HL-60 (cell line): ENCODE data around the gene YWHAG.

ENCODE experiments used
- GABPA ChIP-seq: IDR thresholded peaks from 2 replicates; pipeline ENCODE4 v1.6.1; 2012; ENCODE audit warnings: low read depth
- POLR2AphosphoS5 ChIP-seq: IDR thresholded peaks from 2 replicates; pipeline ENCODE4 v1.6.1; 2012; ENCODE audit warnings: low read depth
- SPI1 ChIP-seq: IDR thresholded peaks from 2 replicates; pipeline ENCODE4 v1.6.1; 2012; ENCODE audit warnings: low read depth, mild to moderate bottlenecking, borderline replicate concordance
- TF ChIP-seq, protein P1 (sequence below): IDR thresholded peaks from one replicate; pipeline ENCODE4 v1.5.1; 2011; ENCODE audit warnings: low read length, control low read depth, inconsistent platforms; ENCODE audit not compliant: insufficient read depth
- TF ChIP-seq, protein P2 (sequence below): IDR thresholded peaks from 2 replicates; pipeline ENCODE4 v1.6.1; 2012; ENCODE audit warnings: low read depth; ENCODE audit not compliant: insufficient replicate concordance

DNA sequence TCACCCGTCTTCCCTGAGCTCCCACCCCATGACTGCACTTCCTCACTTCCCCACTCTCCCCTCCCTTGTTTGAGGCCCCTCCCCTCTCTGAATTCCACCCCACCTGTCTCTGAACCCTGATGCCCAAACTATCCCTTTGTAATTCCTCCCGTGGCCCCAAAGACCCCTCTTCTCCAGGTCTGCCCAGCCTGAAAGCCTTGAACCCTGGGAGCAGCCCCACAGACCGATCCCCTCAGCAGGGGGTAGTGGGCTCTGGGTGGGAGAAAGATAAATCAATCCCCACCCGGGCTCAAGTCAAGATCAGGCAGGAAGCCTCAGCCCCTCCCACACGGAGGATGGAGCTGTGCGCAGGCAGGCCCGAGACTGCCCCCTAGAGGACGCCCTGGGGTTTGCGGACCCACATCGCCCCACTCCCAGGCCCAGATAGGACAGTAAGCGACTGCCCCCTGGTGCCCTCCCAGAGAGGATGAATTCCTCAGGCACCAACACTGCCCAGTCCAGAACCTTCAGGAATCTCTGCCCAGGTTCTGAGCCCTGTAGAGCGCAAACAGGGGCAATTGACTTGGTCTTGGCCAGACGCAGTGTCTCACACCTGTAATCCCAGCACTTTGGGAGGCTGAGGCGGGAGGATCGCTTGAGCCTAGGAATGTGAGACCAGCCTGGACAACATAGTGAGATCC lies 44.6 kb downstream of the YWHAG start:
- TF ChIP-seq, protein P1, sequence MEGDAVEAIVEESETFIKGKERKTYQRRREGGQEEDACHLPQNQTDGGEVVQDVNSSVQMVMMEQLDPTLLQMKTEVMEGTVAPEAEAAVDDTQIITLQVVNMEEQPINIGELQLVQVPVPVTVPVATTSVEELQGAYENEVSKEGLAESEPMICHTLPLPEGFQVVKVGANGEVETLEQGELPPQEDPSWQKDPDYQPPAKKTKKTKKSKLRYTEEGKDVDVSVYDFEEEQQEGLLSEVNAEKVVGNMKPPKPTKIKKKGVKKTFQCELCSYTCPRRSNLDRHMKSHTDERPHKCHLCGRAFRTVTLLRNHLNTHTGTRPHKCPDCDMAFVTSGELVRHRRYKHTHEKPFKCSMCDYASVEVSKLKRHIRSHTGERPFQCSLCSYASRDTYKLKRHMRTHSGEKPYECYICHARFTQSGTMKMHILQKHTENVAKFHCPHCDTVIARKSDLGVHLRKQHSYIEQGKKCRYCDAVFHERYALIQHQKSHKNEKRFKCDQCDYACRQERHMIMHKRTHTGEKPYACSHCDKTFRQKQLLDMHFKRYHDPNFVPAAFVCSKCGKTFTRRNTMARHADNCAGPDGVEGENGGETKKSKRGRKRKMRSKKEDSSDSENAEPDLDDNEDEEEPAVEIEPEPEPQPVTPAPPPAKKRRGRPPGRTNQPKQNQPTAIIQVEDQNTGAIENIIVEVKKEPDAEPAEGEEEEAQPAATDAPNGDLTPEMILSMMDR: peak; percentile 99
- TF ChIP-seq, protein P2, sequence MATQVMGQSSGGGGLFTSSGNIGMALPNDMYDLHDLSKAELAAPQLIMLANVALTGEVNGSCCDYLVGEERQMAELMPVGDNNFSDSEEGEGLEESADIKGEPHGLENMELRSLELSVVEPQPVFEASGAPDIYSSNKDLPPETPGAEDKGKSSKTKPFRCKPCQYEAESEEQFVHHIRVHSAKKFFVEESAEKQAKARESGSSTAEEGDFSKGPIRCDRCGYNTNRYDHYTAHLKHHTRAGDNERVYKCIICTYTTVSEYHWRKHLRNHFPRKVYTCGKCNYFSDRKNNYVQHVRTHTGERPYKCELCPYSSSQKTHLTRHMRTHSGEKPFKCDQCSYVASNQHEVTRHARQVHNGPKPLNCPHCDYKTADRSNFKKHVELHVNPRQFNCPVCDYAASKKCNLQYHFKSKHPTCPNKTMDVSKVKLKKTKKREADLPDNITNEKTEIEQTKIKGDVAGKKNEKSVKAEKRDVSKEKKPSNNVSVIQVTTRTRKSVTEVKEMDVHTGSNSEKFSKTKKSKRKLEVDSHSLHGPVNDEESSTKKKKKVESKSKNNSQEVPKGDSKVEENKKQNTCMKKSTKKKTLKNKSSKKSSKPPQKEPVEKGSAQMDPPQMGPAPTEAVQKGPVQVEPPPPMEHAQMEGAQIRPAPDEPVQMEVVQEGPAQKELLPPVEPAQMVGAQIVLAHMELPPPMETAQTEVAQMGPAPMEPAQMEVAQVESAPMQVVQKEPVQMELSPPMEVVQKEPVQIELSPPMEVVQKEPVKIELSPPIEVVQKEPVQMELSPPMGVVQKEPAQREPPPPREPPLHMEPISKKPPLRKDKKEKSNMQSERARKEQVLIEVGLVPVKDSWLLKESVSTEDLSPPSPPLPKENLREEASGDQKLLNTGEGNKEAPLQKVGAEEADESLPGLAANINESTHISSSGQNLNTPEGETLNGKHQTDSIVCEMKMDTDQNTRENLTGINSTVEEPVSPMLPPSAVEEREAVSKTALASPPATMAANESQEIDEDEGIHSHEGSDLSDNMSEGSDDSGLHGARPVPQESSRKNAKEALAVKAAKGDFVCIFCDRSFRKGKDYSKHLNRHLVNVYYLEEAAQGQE: no peak
- TF ChIP-seq GABPA (no peak), POLR2AphosphoS5 (no peak), SPI1 (no peak)
